Hepatocyte (in vitro differentiated cells): Measurements from ENCODE around the gene OSGIN1. TPM values are rescaled to one million over a fixed set of nuclear protein-coding genes. Genes with fewer than 3 reads are reported as not detected.

Experiments used
- DNase-seq: peaks from one replicate; pipeline ENCODE4 v3.0.0-alpha.2; 2016; ENCODE audit warnings: low spot score
- H2AFZ ChIP-seq: fragments of 200-600 bp; sonication (generic); 2 replicates; pipeline ENCODE4 v1.6.0; 2016; ENCODE audit warnings: antibody characterized with exemption, mild to moderate bottlenecking
- H3K27ac ChIP-seq: fragments of 200-600 bp; sonication (generic); 2 replicates; pipeline ENCODE4 v1.5.1; 2016; ENCODE audit warnings: mild to moderate bottlenecking
- H3K27me3 ChIP-seq: fragments of 200-600 bp; sonication (generic); 2 replicates; pipeline ENCODE4 v1.6.1; 2016
- H3K36me3 ChIP-seq: fragments of 200-600 bp; sonication (generic); replicated peaks from 2 replicates; pipeline ENCODE4 v1.5.1; 2016; ENCODE audit warnings: low read depth; ENCODE audit not compliant: insufficient read depth
- H3K4me1 ChIP-seq: fragments of 200-600 bp; sonication (generic); 2 replicates; pipeline ENCODE4 v1.5.1; 2016; ENCODE audit warnings: mild to moderate bottlenecking, moderate library complexity; ENCODE audit not compliant: insufficient read depth
- H3K4me2 ChIP-seq: fragments of 200-600 bp; sonication (generic); 2 replicates; pipeline ENCODE4 v1.6.0; 2016
- H3K4me3 ChIP-seq: fragments of 200-600 bp; sonication (generic); 2 replicates; pipeline ENCODE4 v1.5.1; 2016; ENCODE audit warnings: mild to moderate bottlenecking
- H3K79me2 ChIP-seq: fragments of 200-600 bp; sonication (generic); 2 replicates; pipeline ENCODE4 v1.6.0; 2017; ENCODE audit warnings: mild to moderate bottlenecking
- H3K9me2 ChIP-seq: fragments of 200-600 bp; sonication (generic); replicated peaks from 2 replicates; pipeline ENCODE4 v1.6.0; 2017; ENCODE audit warnings: mild to moderate bottlenecking; ENCODE audit not compliant: insufficient read depth
- H3K9me3 ChIP-seq: fragments of 200-600 bp; sonication (generic); 2 replicates; pipeline ENCODE4 v1.5.1; 2016; ENCODE audit warnings: low read depth, mild to moderate bottlenecking
- H4K20me1 ChIP-seq: fragments of 200-600 bp; sonication (generic); 2 replicates; pipeline ENCODE4 v1.6.0; 2016; ENCODE audit warnings: mild to moderate bottlenecking; ENCODE audit not compliant: insufficient read depth, poor library complexity, severe bottlenecking
- EZH2 ChIP-seq: fragments of 200-600 bp; sonication (generic); IDR thresholded peaks from 2 replicates; pipeline ENCODE4 v1.6.1; 2016; ENCODE audit warnings: antibody characterized with exemption, mild to moderate bottlenecking, borderline replicate concordance
- EZH2phosphoT487 ChIP-seq: fragments of 200-600 bp; sonication (generic); IDR thresholded peaks from one replicate; pipeline ENCODE4 v1.6.1; 2018; ENCODE audit warnings: antibody characterized with exemption, mild to moderate bottlenecking, low read depth, moderate library complexity; ENCODE audit not compliant: unreplicated experiment, severe bottlenecking
- WGBS: methylation state at CpG from one replicate; pipeline ENCODE4 v1.1.6; 2016; ENCODE audit warnings: low lambda C conversion rate; ENCODE audit errors: missing lambda C conversion rate; 5-methylcytosine and 5-hydroxymethylcytosine counted together
- polyA plus RNA-seq: library from polyadenylated mRNA; unstranded; fragments of >200 nt; fragmentation: Nextera tagmentation; extraction: Ambion mirVana; gene quantifications from 2 replicates; pipeline ENCODE4 v1.2.1, GENCODE V29; 2016
- total RNA-seq: library from RNA; depleted of rRNA; stranded (reverse); fragments of >200 nt; gene quantifications from 2 replicates; pipeline ENCODE4 v1.2.3, GENCODE V29; 2014
- TF ChIP-seq, protein P1 (sequence below): fragments of 200-600 bp; sonication (generic); IDR thresholded peaks from 2 replicates; pipeline ENCODE4 v1.5.1; 2016; ENCODE audit warnings: antibody characterized with exemption, mild to moderate bottlenecking; ENCODE audit not compliant: poor library complexity

The OSGIN1 gene
- total and polyA plus RNA-seq, 2 experiments from 2014 or later, result 1.9 to 10.0 TPM

GRCh38 chr16:83965444-83966152 is 12.6 kb downstream of the OSGIN1 start:
- no peak for DNase-seq
- no peaks in the 10 kb centered on the region for H3K4me1 ChIP-seq
- no peak overlapping the region for H3K4me3 ChIP-seq
- no peaks in the 10 kb centered on the region for H4K20me1 ChIP-seq
- peaks cover 10% of the 10 kb centered on the region for H3K27me3 ChIP-seq
- H3K27ac ChIP-seq, result no peak overlapping the region
- H3K79me2 ChIP-seq, result no peaks in the 10 kb centered on the region
- no peak overlapping the region for H3K4me2 ChIP-seq
- 94% methylated on average over 33 of the region's 36 CpGs for WGBS
- H3K9me3 ChIP-seq, result no peaks in the 10 kb centered on the region
- no peaks in the 10 kb centered on the region for H3K36me3 ChIP-seq
- H3K9me2 ChIP-seq, result no peaks in the 10 kb centered on the region
- H2AFZ ChIP-seq, result no peak overlapping the region
- TF ChIP-seq EZH2phosphoT487 (no peak), EZH2 (no peak)
- TF ChIP-seq, protein P1, sequence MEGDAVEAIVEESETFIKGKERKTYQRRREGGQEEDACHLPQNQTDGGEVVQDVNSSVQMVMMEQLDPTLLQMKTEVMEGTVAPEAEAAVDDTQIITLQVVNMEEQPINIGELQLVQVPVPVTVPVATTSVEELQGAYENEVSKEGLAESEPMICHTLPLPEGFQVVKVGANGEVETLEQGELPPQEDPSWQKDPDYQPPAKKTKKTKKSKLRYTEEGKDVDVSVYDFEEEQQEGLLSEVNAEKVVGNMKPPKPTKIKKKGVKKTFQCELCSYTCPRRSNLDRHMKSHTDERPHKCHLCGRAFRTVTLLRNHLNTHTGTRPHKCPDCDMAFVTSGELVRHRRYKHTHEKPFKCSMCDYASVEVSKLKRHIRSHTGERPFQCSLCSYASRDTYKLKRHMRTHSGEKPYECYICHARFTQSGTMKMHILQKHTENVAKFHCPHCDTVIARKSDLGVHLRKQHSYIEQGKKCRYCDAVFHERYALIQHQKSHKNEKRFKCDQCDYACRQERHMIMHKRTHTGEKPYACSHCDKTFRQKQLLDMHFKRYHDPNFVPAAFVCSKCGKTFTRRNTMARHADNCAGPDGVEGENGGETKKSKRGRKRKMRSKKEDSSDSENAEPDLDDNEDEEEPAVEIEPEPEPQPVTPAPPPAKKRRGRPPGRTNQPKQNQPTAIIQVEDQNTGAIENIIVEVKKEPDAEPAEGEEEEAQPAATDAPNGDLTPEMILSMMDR, result no peak

DNA sequence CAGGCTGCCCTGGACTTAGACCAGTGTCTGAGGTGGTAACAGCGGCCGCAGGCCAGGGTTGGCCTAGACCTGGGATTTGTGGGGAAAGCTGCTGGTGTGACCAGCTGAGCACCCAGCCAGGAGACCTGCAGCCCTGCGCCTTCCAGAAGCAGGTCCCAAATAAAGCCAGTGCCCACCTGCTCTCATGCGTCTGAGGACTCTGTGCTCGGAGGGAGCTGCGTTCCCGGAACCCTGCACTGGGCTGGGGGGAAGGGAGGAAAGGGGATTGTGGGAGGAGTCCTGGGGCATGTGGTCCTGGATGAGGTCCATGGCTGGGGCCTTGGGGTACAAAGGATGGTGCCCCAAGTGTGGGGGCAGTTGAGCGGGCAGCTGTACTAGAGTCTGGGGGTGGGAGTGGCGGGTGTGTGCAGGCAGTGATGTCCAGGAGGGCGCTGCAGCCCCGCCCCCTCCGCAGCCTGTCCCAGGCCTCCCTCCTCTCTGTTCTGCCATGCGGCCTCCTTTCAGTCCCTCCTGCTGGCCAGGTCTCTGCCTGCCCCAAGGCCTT is 13.2 kb downstream of the OSGIN1 start:
- no peaks in the 10 kb centered on the region for H3K9me2 ChIP-seq
- no peaks in the 10 kb centered on the region for H3K4me1 ChIP-seq
- H2AFZ ChIP-seq, result no peak overlapping the region
- no peak overlapping the region for H3K4me3 ChIP-seq
- no peaks in the 10 kb centered on the region for H3K79me2 ChIP-seq
- TF ChIP-seq, protein P1, result no peak
- TF ChIP-seq EZH2 (no peak), EZH2phosphoT487 (no peak)
- WGBS, result 86% methylated on average over 8 of the region's 13 CpGs
- DNase-seq, result no peak
- H4K20me1 ChIP-seq, result no peaks in the 10 kb centered on the region
- H3K9me3 ChIP-seq, result no peaks in the 10 kb centered on the region
- H3K4me2 ChIP-seq, result no peak overlapping the region
- no peak overlapping the region for H3K27ac ChIP-seq
- no peaks in the 10 kb centered on the region for H3K36me3 ChIP-seq
- peaks cover 10% of the 10 kb centered on the region for H3K27me3 ChIP-seq

DNA sequence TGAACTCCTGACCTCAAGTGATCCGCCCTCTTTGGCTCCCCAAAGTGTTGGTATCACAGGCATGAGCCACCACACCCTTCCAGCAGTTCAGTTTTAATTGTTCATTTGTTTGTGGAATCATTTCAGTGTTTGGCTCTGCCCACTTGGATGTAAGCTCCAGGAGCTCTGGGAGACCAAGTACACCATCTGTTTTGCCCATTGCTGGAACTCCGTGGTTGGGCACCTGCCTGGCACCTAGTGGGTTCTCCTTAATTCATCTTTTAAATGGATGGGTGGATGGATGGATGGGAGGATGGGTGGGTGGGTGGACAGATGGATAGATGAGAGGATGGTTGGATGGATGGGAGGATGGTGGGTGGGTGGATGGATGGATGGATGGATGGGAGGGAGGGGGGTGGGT is 14.1 kb downstream of the OSGIN1 start:
- Histone ChIP-seq H2AFZ (no peak overlapping the region), H3K9me2 (no peaks in the 10 kb centered on the region), H3K4me3 (no peak overlapping the region), H3K36me3 (no peaks in the 10 kb centered on the region), H3K27ac (no peak overlapping the region), H3K4me1 (no peaks in the 10 kb centered on the region), H3K27me3 (peaks cover 10% of the 10 kb centered on the region), H3K79me2 (no peaks in the 10 kb centered on the region), H4K20me1 (no peaks in the 10 kb centered on the region), H3K9me3 (no peaks in the 10 kb centered on the region), H3K4me2 (no peak overlapping the region)
- TF ChIP-seq, protein P1, result no peak
- TF ChIP-seq EZH2phosphoT487 (no peak), EZH2 (no peak)
- no peak for DNase-seq
- 91% methylated on average over 2 of the region's 2 CpGs for WGBS
